Testis (tissue), 2 donors: ENCODE measurements around the gene ABHD17B.

Experiments
- POLR2A ChIP-seq: fragments of 450-650 bp; IDR thresholded peaks from one replicate; pipeline ENCODE4 v1.6.1; 2017; ENCODE audit warnings: antibody characterized with exemption, mild to moderate bottlenecking, moderate library complexity
- TF ChIP-seq, protein P1 (sequence below), 3 experiments: fragments of 450-650 bp in 2 of 3; fragments of 200-600 bp in 1 of 3; sonication (generic) in 1 of 3; IDR thresholded peaks; one replicate each; pipeline ENCODE4 v1.5.1; 2016 to 2019; ENCODE audit warnings: antibody characterized with exemption in 3 of 3, mild to moderate bottlenecking in 2 of 3, moderate library complexity in 1 of 3

DNA sequence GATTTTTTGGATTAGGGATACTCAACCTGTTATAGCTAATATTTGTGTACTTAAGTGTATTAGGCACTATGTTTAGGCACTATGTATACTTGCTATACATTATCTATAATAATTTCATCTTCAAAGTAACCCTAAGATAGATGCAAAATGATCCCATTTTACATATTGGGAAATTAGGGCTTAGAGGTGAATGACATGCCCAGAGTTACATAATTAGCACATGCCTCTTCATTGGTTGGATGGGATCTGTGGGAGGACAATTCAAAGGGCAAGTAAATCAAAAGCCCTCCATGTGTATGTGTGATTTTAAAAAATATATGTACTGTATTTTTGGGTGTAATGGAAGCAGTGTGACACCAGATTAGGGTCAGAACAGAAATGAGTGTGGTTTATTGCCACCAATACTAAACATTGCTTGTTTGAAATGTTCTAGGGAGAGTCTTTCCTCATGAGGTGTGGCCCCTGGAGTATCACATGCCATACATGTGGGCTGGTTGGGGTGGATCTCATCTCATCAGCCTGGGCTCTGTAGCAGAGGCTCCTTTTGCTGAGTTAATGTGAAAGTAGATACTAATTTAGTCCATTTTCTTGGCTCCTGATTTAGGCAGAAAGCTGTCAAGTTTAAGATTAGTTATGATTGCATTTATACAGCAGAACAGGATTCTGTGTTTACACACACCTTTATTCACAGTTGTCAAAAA is 6.0 kb upstream of the ABHD17B start:
- no peak for TF ChIP-seq POLR2A
- TF ChIP-seq, protein P1, sequence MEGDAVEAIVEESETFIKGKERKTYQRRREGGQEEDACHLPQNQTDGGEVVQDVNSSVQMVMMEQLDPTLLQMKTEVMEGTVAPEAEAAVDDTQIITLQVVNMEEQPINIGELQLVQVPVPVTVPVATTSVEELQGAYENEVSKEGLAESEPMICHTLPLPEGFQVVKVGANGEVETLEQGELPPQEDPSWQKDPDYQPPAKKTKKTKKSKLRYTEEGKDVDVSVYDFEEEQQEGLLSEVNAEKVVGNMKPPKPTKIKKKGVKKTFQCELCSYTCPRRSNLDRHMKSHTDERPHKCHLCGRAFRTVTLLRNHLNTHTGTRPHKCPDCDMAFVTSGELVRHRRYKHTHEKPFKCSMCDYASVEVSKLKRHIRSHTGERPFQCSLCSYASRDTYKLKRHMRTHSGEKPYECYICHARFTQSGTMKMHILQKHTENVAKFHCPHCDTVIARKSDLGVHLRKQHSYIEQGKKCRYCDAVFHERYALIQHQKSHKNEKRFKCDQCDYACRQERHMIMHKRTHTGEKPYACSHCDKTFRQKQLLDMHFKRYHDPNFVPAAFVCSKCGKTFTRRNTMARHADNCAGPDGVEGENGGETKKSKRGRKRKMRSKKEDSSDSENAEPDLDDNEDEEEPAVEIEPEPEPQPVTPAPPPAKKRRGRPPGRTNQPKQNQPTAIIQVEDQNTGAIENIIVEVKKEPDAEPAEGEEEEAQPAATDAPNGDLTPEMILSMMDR (IDR thresholded peaks at IDR 0.05) = no peak
